Measurements from ENCODE around the gene MAPK14.
A peak's percentile ranks its signal among the peaks of the same experiment; 100 is the strongest.
"Not testable (repeated sequence)": the region's sequence is repeated elsewhere in the genome, so short reads cannot be mapped to it uniquely, and the experiment has no call there.

Gene MAPK14

DNA sequence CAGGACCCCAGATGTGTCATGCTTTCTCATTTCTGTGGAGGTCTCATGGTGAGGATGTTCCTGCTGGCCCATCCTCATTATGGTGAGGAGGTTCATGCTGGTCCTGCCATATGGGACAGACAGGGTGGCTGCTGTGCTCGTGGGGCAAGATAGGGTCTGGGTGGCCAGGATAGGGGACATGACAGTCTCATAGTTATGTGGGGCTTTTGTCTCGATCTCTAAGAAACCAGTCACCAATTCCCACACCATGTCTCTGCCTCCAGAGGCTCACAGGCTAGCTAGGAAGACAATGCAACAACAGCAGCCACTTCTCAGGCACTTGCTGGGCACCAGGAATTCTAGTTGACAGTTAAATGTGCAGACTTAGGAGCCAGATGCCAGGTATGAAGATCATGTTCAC lies 98.5 kb downstream of the MAPK14 start:
- no peak overlapping the region for H3K4me3 ChIP-seq (ENCODE audit: low read depth, low read length)
- TF ChIP-seq, protein P1, sequence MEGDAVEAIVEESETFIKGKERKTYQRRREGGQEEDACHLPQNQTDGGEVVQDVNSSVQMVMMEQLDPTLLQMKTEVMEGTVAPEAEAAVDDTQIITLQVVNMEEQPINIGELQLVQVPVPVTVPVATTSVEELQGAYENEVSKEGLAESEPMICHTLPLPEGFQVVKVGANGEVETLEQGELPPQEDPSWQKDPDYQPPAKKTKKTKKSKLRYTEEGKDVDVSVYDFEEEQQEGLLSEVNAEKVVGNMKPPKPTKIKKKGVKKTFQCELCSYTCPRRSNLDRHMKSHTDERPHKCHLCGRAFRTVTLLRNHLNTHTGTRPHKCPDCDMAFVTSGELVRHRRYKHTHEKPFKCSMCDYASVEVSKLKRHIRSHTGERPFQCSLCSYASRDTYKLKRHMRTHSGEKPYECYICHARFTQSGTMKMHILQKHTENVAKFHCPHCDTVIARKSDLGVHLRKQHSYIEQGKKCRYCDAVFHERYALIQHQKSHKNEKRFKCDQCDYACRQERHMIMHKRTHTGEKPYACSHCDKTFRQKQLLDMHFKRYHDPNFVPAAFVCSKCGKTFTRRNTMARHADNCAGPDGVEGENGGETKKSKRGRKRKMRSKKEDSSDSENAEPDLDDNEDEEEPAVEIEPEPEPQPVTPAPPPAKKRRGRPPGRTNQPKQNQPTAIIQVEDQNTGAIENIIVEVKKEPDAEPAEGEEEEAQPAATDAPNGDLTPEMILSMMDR (IDR thresholded peaks at IDR 0.05; ENCODE audit: low read depth, low read length) = no peak
- no peak for DNase-seq (ENCODE audit: low read depth, low spot score)
- in situ Hi-C loops (cut with HindIII; ENCODE audit: low sequenced_read_pairs) = no loop called here

DNA sequence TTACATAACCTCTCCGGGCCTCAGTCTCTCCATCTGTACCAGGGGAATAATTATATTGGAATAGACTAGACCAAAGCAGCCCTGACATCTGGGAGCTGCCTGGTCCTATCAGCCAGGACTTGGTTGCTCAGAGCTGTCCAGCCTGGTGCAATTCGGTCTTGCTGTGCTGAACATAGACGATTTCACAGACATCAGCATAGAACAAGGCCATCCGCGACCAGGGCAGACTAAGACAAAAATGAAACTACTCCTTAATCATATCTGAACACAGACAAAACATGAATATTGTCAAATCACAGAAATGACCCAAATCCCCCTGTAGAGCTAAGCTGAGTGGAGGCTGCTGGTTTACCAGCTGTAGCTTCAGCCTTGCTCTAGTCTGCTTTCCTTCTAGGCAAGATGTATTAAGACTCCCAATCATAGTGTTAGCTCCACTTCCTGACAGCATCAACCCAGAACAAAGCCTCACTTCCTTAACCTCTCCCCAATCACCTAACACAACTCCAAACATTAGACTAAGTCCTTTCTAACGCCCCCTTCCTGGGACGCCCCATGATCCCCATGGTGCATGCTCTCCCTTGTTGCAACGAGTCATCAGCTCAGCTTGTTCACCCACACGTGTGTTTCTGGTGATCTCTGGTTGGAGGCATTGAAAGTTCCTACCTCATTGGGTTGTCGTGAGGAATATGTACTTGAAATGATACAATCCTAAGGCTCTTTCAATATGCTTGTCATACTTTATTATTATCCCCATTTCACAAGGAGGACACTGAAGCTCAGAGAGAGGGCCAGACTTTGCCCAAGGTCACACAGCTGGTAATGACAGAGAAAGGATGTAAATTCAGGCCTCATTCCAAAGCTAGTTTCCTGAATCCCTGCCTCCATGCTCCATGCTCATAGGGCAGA lies 99.2 kb downstream of the MAPK14 start:
- peak; percentile 23 for DNase-seq (ENCODE audit: low read depth, low spot score)
- in situ Hi-C loops (cut with HindIII; ENCODE audit: low sequenced_read_pairs) = no loop called here
- TF ChIP-seq, protein P1 (IDR thresholded peaks at IDR 0.05; ENCODE audit: low read depth, low read length) = no peak
- no peak overlapping the region for H3K4me3 ChIP-seq (ENCODE audit: low read depth, low read length)

DNA sequence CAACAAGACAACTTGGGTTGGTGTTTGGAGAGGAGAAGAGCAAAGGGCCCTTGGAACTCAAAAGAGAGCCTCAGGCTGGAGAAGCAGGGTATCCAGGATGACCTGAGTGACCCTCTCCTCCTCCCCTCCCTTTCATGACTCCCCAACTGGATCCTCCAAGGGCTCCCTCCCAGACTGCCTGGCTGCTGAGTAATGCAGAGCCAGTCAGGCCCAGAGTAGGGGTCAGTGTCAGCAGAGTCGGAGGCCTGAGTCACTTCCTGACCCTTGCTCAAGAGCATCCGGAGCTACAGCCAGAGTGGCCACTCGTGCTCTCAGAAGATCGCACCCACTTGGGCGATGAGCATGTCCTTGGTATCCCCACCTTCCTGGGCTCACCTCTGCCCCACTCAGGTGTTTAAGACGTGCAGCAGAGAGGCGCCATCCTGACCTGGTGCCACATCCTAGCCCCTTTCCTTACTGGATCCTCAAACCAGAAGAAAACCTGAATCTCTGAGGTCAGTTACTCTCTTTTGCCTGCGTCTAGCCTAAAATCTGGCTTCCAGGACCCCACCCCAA lies 99.9 kb downstream of the MAPK14 start:
- DNase-seq (ENCODE audit: low read depth, low spot score) = peak; percentile 57
- in situ Hi-C loops (cut with HindIII; ENCODE audit: low sequenced_read_pairs) = no loop called here
- TF ChIP-seq, protein P1 (IDR thresholded peaks at IDR 0.05; ENCODE audit: low read depth, low read length) = no peak
- H3K4me3 ChIP-seq (ENCODE audit: low read depth, low read length) = no peak overlapping the region

DNA sequence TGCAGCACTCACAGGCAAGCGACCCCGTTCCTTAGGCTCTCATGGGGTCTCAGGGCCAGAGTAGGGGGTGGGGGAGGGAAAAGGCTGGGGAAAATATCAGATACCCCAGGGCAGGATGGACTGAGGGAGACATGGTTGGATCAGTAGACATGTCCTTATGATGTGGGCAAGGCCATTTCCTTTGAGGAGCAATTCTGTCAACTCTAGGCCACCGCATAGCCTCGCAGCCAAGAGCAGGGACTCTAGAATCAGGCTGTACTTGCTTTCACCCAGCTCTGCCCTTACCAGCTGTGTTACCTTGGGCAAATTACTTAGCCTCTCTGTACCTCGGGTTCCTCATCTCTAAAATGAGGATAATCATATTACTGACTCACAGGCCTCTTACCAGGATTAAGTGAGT lies 100.5 kb downstream of the MAPK14 start:
- no peak for DNase-seq (ENCODE audit: low read depth, low spot score)

DNA sequence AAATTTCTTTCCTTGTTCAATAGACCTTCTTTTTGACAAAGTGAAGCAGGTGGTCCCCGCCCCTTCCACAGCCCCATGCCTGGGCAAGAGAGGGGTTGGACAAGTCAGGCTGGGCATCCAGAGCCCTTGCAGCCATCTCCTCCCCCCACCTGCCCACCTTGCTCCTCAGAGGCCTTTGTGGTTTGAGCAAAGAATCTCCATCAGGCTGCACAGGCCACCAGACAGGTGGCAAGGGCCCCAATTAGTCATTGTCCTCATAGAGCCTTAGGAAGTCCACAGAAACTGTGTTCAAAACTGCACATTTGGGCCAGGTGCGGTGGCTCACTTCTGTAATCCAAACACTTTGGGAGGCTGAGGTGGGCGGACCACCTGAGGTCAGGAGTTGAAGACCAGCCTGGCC lies 101.2 kb downstream of the MAPK14 start:
- TF ChIP-seq, protein P1 (IDR thresholded peaks at IDR 0.05; ENCODE audit: low read depth, low read length) = no peak
- no peak overlapping the region for H3K4me3 ChIP-seq (ENCODE audit: low read depth, low read length)
- DNase-seq (ENCODE audit: low read depth, low spot score) = no peak
- in situ Hi-C loops (cut with HindIII; ENCODE audit: low sequenced_read_pairs) = no loop called here

More for the DNA sequence above, 100.5 kb downstream of the MAPK14 start:
- H3K4me3 ChIP-seq (ENCODE audit: low read depth, low read length) = no peak overlapping the region
- TF ChIP-seq, protein P1 (IDR thresholded peaks at IDR 0.05; ENCODE audit: low read depth, low read length) = no peak
- in situ Hi-C loops (cut with HindIII; ENCODE audit: low sequenced_read_pairs) = no loop called here

DNA sequence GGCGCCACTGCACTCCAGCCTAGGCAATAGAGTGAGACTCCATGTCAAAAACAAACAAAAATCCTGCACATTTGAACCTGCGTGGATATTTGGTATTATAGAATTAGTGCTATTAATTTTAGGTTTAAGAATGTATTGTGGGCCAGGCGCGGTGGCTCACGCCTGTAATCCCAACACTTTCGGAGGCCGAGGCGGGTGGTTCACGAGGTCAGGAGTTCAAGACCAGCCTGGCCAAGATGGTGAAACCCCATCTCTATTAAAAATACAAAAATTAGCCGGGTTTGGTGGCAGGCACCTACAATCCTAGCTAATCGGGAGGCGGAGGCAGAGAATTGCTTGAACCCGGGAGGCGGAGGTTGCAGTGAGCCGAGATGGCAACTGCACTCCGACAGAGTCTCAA lies 101.7 kb downstream of the MAPK14 start:
- H3K4me3 ChIP-seq (ENCODE audit: low read depth, low read length); DNase-seq (ENCODE audit: low read depth, low spot score); in situ Hi-C loops (cut with HindIII; ENCODE audit: low sequenced_read_pairs): not testable (repeated sequence)
